Measurements from ENCODE around the gene MARCHF3. TPM values are rescaled to one million over a fixed set of nuclear protein-coding genes. Genes with fewer than 3 reads are reported as not detected.

The MARCHF3 gene
- total RNA-seq, 1 experiment from 2014 or later: 16.1 TPM

- no peak for DNase-seq
- intact Hi-C loops (cut with micrococcal nuclease; ENCODE audit: unreplicated experiment): no loop called here
- Mint-ChIP-seq H3K4me3 (ENCODE audit: low read depth, unreplicated experiment) (no peak overlapping the region), H3K9me3 (ENCODE audit: low read depth, unreplicated experiment) (peaks cover 2% of the 10 kb centered on the region), H3K27ac (ENCODE audit: unreplicated experiment) (no peak overlapping the region), H3K36me3 (ENCODE audit: insufficient read depth, unreplicated experiment) (no peaks in the 10 kb centered on the region), H3K4me1 (ENCODE audit: low read depth, unreplicated experiment) (no peaks in the 10 kb centered on the region), H3K27me3 (ENCODE audit: unreplicated experiment) (no peaks in the 10 kb centered on the region)
- TF ChIP-seq CTCF (IDR thresholded peaks at IDR 0.05; ENCODE audit: unreplicated experiment): no peak
- BruUV-seq (replicated peaks): no TSS peak
- CTCF ChIA-PET: no interaction called here
These were observed 35.9 kb downstream of the MARCHF3 start for GRCh38 chr5:126994485-126994884.

GRCh38 chr5:126988021-126988569 lies 42.3 kb downstream of the MARCHF3 start:
- CTCF ChIA-PET: no interaction called here
- no peak for TF ChIP-seq CTCF (IDR thresholded peaks at IDR 0.05; ENCODE audit: unreplicated experiment)
- intact Hi-C loops (cut with micrococcal nuclease; ENCODE audit: unreplicated experiment): no loop called here
- no peak for DNase-seq
- H3K36me3 Mint-ChIP-seq (ENCODE audit: insufficient read depth, unreplicated experiment): no peaks in the 10 kb centered on the region
- no peak overlapping the region for H3K4me3 Mint-ChIP-seq (ENCODE audit: low read depth, unreplicated experiment)
- no peaks in the 10 kb centered on the region for H3K4me1 Mint-ChIP-seq (ENCODE audit: low read depth, unreplicated experiment)
- no peaks in the 10 kb centered on the region for H3K27me3 Mint-ChIP-seq (ENCODE audit: unreplicated experiment)
- BruUV-seq (replicated peaks): no TSS peak
- H3K27ac Mint-ChIP-seq (ENCODE audit: unreplicated experiment): no peak overlapping the region
- H3K9me3 Mint-ChIP-seq (ENCODE audit: low read depth, unreplicated experiment): peaks cover 2% of the 10 kb centered on the region

GRCh38 chr5:126987271-126987899 lies 43.0 kb downstream of the MARCHF3 start:
- H3K4me3 Mint-ChIP-seq (ENCODE audit: low read depth, unreplicated experiment): no peak overlapping the region
- no peak for DNase-seq
- CTCF ChIA-PET: no interaction called here
- H3K4me1 Mint-ChIP-seq (ENCODE audit: low read depth, unreplicated experiment): no peaks in the 10 kb centered on the region
- H3K27ac Mint-ChIP-seq (ENCODE audit: unreplicated experiment): no peak overlapping the region
- H3K36me3 Mint-ChIP-seq (ENCODE audit: insufficient read depth, unreplicated experiment): no peaks in the 10 kb centered on the region
- intact Hi-C loops (cut with micrococcal nuclease; ENCODE audit: unreplicated experiment): no loop called here
- H3K27me3 Mint-ChIP-seq (ENCODE audit: unreplicated experiment): no peaks in the 10 kb centered on the region
- BruUV-seq (replicated peaks): no TSS peak
- peaks cover 2% of the 10 kb centered on the region for H3K9me3 Mint-ChIP-seq (ENCODE audit: low read depth, unreplicated experiment)
- TF ChIP-seq CTCF (IDR thresholded peaks at IDR 0.05; ENCODE audit: unreplicated experiment): no peak

- DNase-seq: no peak
- no peak overlapping the region for H3K4me3 Mint-ChIP-seq (ENCODE audit: low read depth, unreplicated experiment)
- CTCF ChIA-PET: no interaction called here
These were observed 45.7 kb downstream of the MARCHF3 start for GRCh38 chr5:126984632-126985031.

More at GRCh38 chr5:126984632-126985031, 45.7 kb downstream of the MARCHF3 start:
- intact Hi-C loops (cut with micrococcal nuclease; ENCODE audit: unreplicated experiment): no loop called here
- no peak overlapping the region for H3K27ac Mint-ChIP-seq (ENCODE audit: unreplicated experiment)
- no peaks in the 10 kb centered on the region for H3K4me1 Mint-ChIP-seq (ENCODE audit: low read depth, unreplicated experiment)
- H3K27me3 Mint-ChIP-seq (ENCODE audit: unreplicated experiment): no peaks in the 10 kb centered on the region
- H3K9me3 Mint-ChIP-seq (ENCODE audit: low read depth, unreplicated experiment): no peaks in the 10 kb centered on the region
- H3K36me3 Mint-ChIP-seq (ENCODE audit: insufficient read depth, unreplicated experiment): no peaks in the 10 kb centered on the region
- TF ChIP-seq CTCF (IDR thresholded peaks at IDR 0.05; ENCODE audit: unreplicated experiment): no peak
- BruUV-seq (replicated peaks): no TSS peak

All from Calu3 (cell line).